DOHH2 (cell line): Measurements from ENCODE around the gene CTSH.

Experiments
- EZH2phosphoT487 ChIP-seq: fragments of 200-600 bp; sonication (generic); IDR thresholded peaks from 2 replicates; pipeline ENCODE4 v1.6.1; 2017; ENCODE audit warnings: borderline replicate concordance, mild to moderate bottlenecking, antibody characterized with exemption, low read length, moderate library complexity, mixed read lengths
- TF ChIP-seq, protein P1 (sequence below): fragments of 200-600 bp; sonication (generic); IDR thresholded peaks from one replicate; pipeline ENCODE4 v1.5.1; 2014; ENCODE audit warnings: antibody characterized with exemption, mild to moderate bottlenecking, low read depth, low read length; ENCODE audit not compliant: poor library complexity, severe bottlenecking

DNA sequence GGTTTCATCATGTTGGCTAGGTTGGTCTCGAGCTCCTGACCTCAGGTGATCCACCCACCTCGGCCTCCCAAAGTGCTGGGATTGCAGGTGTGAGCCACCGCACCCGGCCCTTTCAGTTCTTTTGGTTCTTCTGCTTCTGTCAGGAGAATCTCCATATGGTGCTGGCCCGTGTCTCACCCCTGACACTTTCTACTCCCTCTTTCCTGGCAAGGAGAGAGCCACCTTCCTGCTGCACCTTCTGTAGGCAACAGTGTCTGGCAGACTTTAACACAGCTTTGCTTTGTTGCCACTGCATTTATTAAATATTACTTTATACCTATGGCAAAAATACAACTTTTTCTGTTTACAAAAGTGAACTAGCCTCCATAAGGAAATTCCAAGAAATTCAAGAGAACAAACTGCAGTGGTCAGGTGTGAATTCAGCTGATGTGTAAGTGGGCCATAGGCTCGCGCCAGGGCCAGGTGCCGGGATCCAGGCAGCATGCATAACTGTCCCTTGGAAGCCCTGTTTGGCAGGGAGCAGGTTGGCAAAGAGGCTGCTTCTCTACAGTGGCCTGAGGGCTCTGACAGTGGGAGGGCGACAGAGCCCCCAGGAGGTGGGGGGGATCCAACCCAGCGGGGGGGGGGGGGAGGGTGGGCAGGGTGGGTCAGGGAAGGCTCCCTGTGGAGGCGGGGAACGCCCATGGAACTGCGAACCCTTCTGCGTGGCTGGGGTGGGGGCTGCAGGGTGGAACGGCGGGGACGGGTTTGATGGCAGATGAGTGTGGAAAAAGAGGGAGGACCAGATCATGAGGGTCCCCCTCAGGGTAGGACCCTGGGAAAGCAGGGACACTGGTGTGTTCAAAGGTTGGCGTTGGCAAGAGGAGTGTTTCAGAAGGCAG, 21.1 kb downstream of the CTSH start:
- TF ChIP-seq, protein P1, sequence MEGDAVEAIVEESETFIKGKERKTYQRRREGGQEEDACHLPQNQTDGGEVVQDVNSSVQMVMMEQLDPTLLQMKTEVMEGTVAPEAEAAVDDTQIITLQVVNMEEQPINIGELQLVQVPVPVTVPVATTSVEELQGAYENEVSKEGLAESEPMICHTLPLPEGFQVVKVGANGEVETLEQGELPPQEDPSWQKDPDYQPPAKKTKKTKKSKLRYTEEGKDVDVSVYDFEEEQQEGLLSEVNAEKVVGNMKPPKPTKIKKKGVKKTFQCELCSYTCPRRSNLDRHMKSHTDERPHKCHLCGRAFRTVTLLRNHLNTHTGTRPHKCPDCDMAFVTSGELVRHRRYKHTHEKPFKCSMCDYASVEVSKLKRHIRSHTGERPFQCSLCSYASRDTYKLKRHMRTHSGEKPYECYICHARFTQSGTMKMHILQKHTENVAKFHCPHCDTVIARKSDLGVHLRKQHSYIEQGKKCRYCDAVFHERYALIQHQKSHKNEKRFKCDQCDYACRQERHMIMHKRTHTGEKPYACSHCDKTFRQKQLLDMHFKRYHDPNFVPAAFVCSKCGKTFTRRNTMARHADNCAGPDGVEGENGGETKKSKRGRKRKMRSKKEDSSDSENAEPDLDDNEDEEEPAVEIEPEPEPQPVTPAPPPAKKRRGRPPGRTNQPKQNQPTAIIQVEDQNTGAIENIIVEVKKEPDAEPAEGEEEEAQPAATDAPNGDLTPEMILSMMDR = no peak
- no peak for TF ChIP-seq EZH2phosphoT487
